GM18858 (cell line): Measurements from ENCODE around the gene RNF182.
"Not testable (repeated sequence)": the region's sequence is repeated elsewhere in the genome, so short reads cannot be mapped to it uniquely, and the experiment has no call there.

Experiments used
- ATAC-seq: cut with Tn5 transposase; IDR thresholded peaks from one replicate; pipeline ENCODE4 v1.9.1; 2021; ENCODE audit not compliant: unreplicated experiment

Gene RNF182

GRCh38 chr6:13924949-13925881, at the start of gene RNF182:
RNF182 (plus strand) TSS chr6:13924952; CDS start chr6:13977120, 52,168 bp downstream.
- ATAC-seq = no peak

GRCh38 chr6:13877051-13877450, 47.7 kb upstream of the RNF182 start:
- ATAC-seq = no peak

GRCh38 chr6:13880061-13880663, 44.6 kb upstream of the RNF182 start:
- ATAC-seq = not testable (repeated sequence)

- ATAC-seq = no peak
Measured at GRCh38 chr6:13881621-13882165, 43.1 kb upstream of the RNF182 start.

- no peak for ATAC-seq
Measured at GRCh38 chr6:13883966-13884365, 40.8 kb upstream of the RNF182 start.

- no peak for ATAC-seq
Measured at GRCh38 chr6:13884397-13884796, 40.4 kb upstream of the RNF182 start.

GRCh38 chr6:13885601-13886000, 39.2 kb upstream of the RNF182 start:
- no peak for ATAC-seq

GRCh38 chr6:13886949-13887348, 37.8 kb upstream of the RNF182 start:
- ATAC-seq = no peak

GRCh38 chr6:13892017-13892645, 32.6 kb upstream of the RNF182 start:
- ATAC-seq = no peak

- ATAC-seq = no peak
Measured at GRCh38 chr6:13902922-13903321, 21.8 kb upstream of the RNF182 start.

GRCh38 chr6:13903364-13903763, 21.4 kb upstream of the RNF182 start:
- ATAC-seq = no peak

- ATAC-seq = no peak
Measured at GRCh38 chr6:13907001-13907350, 17.8 kb upstream of the RNF182 start.

- ATAC-seq = no peak
Measured at GRCh38 chr6:13907614-13908215, 17.0 kb upstream of the RNF182 start.

- no peak for ATAC-seq
Measured at GRCh38 chr6:13908955-13909381, 15.8 kb upstream of the RNF182 start.

GRCh38 chr6:13910443-13910842, 14.3 kb upstream of the RNF182 start:
- ATAC-seq = no peak

GRCh38 chr6:13911337-13911736, 13.4 kb upstream of the RNF182 start:
- ATAC-seq = no peak

- ATAC-seq = no peak
Measured at GRCh38 chr6:13913226-13914001, 11.3 kb upstream of the RNF182 start.

- ATAC-seq = no peak
Measured at GRCh38 chr6:13914351-13914750, 10.4 kb upstream of the RNF182 start.

- ATAC-seq = no peak
Measured at GRCh38 chr6:13915561-13916229, 9.1 kb upstream of the RNF182 start.
